Suppressor macrophage treated with lipopolysaccharide for 1 hour (primary cell): ENCODE measurements around the gene ITGA2.
A peak's percentile ranks its signal among the peaks of the same experiment; 100 is the strongest.
"Not testable (repeated sequence)": the region's sequence is repeated elsewhere in the genome, so short reads cannot be mapped to it uniquely, and the experiment has no call there.

Source experiments
- DNase-seq, 3 donors: peaks; one replicate each; pipeline ENCODE4 v3.0.0-alpha.2; 2020 to 2022

ITGA2 gene

GRCh38 chr5:52989025-52989780, at the start of gene ITGA2:
Gene ITGA2 (plus strand): TSS chr5:52989352. CDS start chr5:52989469, 117 bp downstream.
- peak in 2 of 3 donors; percentile 28 to 51 for DNase-seq

GRCh38 chr5:52943285-52943684, 45.9 kb upstream of the ITGA2 start:
- DNase-seq, result peak in 1 of 3 donors; percentile 10

- no peak for DNase-seq
Measured at GRCh38 chr5:52943808-52944207, 45.3 kb upstream of the ITGA2 start.

GRCh38 chr5:52945040-52945439, 44.1 kb upstream of the ITGA2 start:
- DNase-seq, result no peak

- no peak for DNase-seq
Measured at GRCh38 chr5:52947208-52947607, 41.9 kb upstream of the ITGA2 start.

GRCh38 chr5:52947851-52948250, 41.3 kb upstream of the ITGA2 start:
- DNase-seq, result no peak

GRCh38 chr5:52948418-52949076, 40.6 kb upstream of the ITGA2 start:
- peak; percentile 71 to 83 (median 78) for DNase-seq

GRCh38 chr5:52950686-52951085, 38.5 kb upstream of the ITGA2 start:
- no peak for DNase-seq

- DNase-seq, result no peak
Measured at GRCh38 chr5:52952483-52952882, 36.7 kb upstream of the ITGA2 start.

- DNase-seq, result no peak
Measured at GRCh38 chr5:52956014-52956413, 33.1 kb upstream of the ITGA2 start.

- DNase-seq, result no peak
Measured at GRCh38 chr5:52956915-52957747, 32.0 kb upstream of the ITGA2 start.

GRCh38 chr5:52961274-52961681, 27.9 kb upstream of the ITGA2 start:
- no peak for DNase-seq

- no peak for DNase-seq
Measured at GRCh38 chr5:52963636-52964035, 25.5 kb upstream of the ITGA2 start.

GRCh38 chr5:52964138-52964537, 25.0 kb upstream of the ITGA2 start:
- DNase-seq, result peak in 1 of 3 donors; percentile 27

- DNase-seq, result not testable (repeated sequence)
Measured at GRCh38 chr5:52976157-52976556, 13.0 kb upstream of the ITGA2 start.

- DNase-seq, result no peak
Measured at GRCh38 chr5:52977264-52977897, 11.8 kb upstream of the ITGA2 start.

- no peak for DNase-seq
Measured at GRCh38 chr5:52981507-52981906, 7.6 kb upstream of the ITGA2 start.

- peak in 2 of 3 donors; percentile 17 to 36 for DNase-seq
Measured at GRCh38 chr5:52983731-52984636, 5.2 kb upstream of the ITGA2 start.

- DNase-seq, result no peak
Measured at GRCh38 chr5:52985306-52985705, 3.8 kb upstream of the ITGA2 start.

GRCh38 chr5:52987711-52988331, 1.3 kb upstream of the ITGA2 start:
- peak in 1 of 3 donors; percentile 7 for DNase-seq

- DNase-seq, result no peak
Measured at GRCh38 chr5:52988335-52989024, 672 bp upstream of the ITGA2 start.
